Renal cortical epithelial cell (primary cell): ENCODE measurements around the gene TFR2. TPM values are rescaled to one million over a fixed set of nuclear protein-coding genes. Genes with fewer than 3 reads are reported as not detected.

Source experiments
- DNase-seq: peaks from one replicate; pipeline ENCODE4 v3.0.0-alpha.2; 2011; ENCODE audit warnings: low read depth
- total RNA-seq: library from RNA; depleted of rRNA; stranded (reverse); fragments of >200 nt; gene quantifications from 2 replicates; pipeline ENCODE4 v1.2.3, GENCODE V29; 2014

Gene TFR2
- total RNA-seq, 1 donor from 2014 or later, result 0.35 TPM

DNA sequence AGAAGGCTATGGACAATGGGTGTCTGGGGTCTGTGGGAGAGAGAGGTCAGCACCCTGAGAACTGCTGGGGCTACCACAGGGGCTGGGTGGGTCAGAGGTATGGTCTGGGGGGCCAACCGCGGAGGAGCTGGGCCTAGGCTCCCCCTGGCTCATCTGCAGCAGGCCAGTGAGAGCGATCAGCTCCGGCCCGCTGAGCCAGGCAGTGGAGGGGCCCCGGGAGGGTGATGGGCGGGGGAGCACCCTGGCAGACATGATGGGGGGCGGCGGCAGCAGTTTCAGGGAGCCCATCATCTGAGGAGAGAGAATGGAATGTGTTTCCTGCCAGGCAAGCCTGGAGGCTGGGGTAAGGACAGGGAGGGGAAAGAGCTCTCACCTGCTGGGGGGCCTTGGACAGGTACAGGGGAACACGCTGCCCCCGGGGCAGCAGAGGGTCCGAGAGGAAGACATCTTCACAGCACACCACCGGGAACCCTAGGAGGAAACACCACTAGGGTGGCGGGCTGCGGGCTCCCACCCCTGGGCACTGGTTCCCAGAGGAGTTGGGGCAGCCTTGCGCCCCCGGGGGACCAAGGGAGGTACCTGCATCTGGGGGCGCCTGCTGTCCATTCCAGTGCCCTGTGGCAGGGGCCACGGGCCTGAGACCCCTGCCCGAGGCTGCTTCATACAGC is 68.9 kb downstream of the TFR2 start:
- DNase-seq, result no peak

DNA sequence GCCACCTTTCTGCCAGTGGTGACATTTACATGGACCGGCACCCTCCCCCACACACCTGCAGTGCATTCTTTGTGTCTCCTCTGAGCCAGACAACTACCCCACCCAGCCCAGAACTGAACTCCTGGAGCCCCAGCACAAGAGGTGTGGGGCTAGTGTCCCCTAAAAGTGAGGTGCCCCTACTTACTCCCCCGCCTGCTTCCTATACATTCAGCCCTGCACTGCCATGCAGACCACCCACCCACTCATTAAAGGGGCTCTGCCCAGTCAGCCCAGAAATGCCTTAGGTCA is 69.6 kb downstream of the TFR2 start:
- DNase-seq, result no peak

GRCh38 chr7:100570954-100571828 is 70.2 kb downstream of the TFR2 start:
- DNase-seq, result no peak

Other genes starting within 250 kb of the TFR2 start
- gene ZCWPW1, start 212.8 kb downstream of the TFR2 start, total RNA-seq, result 0.17 and 2.8 TPM in 2 replicates
- gene MEPCE, start 211.7 kb downstream of the TFR2 start, total RNA-seq, result 18.2 and 28.2 TPM in 2 replicates
- 13.1 and 29.7 TPM in 2 replicates for gene PPP1R35, start 205.1 kb downstream of the TFR2 start, total RNA-seq
- gene SPACDR, start 177.3 kb downstream of the TFR2 start, total RNA-seq, result not detected in 2 replicates
- 14.6 and 25.2 TPM in 2 replicates for gene TSC22D4, start 162.3 kb downstream of the TFR2 start, total RNA-seq
- 0.20 TPM in 1 of 2 replicates, not detected in the other for gene NYAP1, start 157.6 kb downstream of the TFR2 start, total RNA-seq
- gene AGFG2, start 102.3 kb downstream of the TFR2 start, total RNA-seq, result 4.2 and 8.2 TPM in 2 replicates
- not detected in 2 replicates for gene SAP25, start 67.7 kb downstream of the TFR2 start, total RNA-seq
- 5.0 and 10.6 TPM in 2 replicates for gene LRCH4, start 55.4 kb downstream of the TFR2 start, total RNA-seq
- gene FBXO24, start 55.2 kb downstream of the TFR2 start, total RNA-seq, result 0.35 TPM in 1 of 2 replicates, not detected in the other
- gene PCOLCE, start 39.2 kb downstream of the TFR2 start, total RNA-seq, result 1.9 and 2.3 TPM in 2 replicates
- 10.2 and 12.9 TPM in 2 replicates for gene MOSPD3, start 29.0 kb downstream of the TFR2 start, total RNA-seq
- gene ACTL6B, start 14.9 kb upstream of the TFR2 start, total RNA-seq, result not detected in 2 replicates
- 120 and 162 TPM in 2 replicates for gene GNB2, start 32.2 kb upstream of the TFR2 start, total RNA-seq
- 7.3 and 26.1 TPM in 2 replicates for gene GIGYF1, start 52.7 kb upstream of the TFR2 start, total RNA-seq
- 21.1 and 63.4 TPM in 2 replicates for gene POP7, start 64.6 kb upstream of the TFR2 start, total RNA-seq
- not detected in 2 replicates for gene EPO, start 78.9 kb upstream of the TFR2 start, total RNA-seq
- gene ZAN, start 92.0 kb upstream of the TFR2 start, total RNA-seq, result not detected in 2 replicates
- 80.9 and 141 TPM in 2 replicates for gene EPHB4, start 186.0 kb upstream of the TFR2 start, total RNA-seq
- 13.8 and 25.5 TPM in 2 replicates for gene SLC12A9, start 211.2 kb upstream of the TFR2 start, total RNA-seq
- 87.9 and 95.2 TPM in 2 replicates for gene TRIP6, start 225.8 kb upstream of the TFR2 start, total RNA-seq
- gene SRRT, start 233.6 kb upstream of the TFR2 start, total RNA-seq, result 32.8 and 51.7 TPM in 2 replicates
- 2.1 and 5.2 TPM in 2 replicates for gene UFSP1, start 248.2 kb upstream of the TFR2 start, total RNA-seq